GM12872 (cell line): ENCODE measurements around the gene ATP8A2.

ENCODE experiments used
- CTCF ChIP-seq: IDR thresholded peaks from 3 replicates; pipeline ENCODE4 v1.5.1; 2011; ENCODE audit warnings: low read depth, mild to moderate bottlenecking, low read length, moderate library complexity; ENCODE audit not compliant: insufficient read depth

ATP8A2 gene

GRCh38 chr13:25887962-25888655, 516.3 kb downstream of the ATP8A2 start:
- TF ChIP-seq CTCF = no peak

- no peak for TF ChIP-seq CTCF
Observed at GRCh38 chr13:25890671-25891212, 519.0 kb downstream of the ATP8A2 start.

- TF ChIP-seq CTCF = no peak
Observed at GRCh38 chr13:25898991-25899390, 527.2 kb downstream of the ATP8A2 start.

GRCh38 chr13:25899464-25899863, 527.7 kb downstream of the ATP8A2 start:
- TF ChIP-seq CTCF = no peak

- no peak for TF ChIP-seq CTCF
Observed at GRCh38 chr13:25899952-25900351, 528.2 kb downstream of the ATP8A2 start.

- no peak for TF ChIP-seq CTCF
Observed at GRCh38 chr13:25901460-25902376, 529.9 kb downstream of the ATP8A2 start.

- TF ChIP-seq CTCF = no peak
Observed at GRCh38 chr13:25902455-25902854, 530.7 kb downstream of the ATP8A2 start.
